Measurements from ENCODE around the gene JMJD4.

JMJD4 gene

DNA sequence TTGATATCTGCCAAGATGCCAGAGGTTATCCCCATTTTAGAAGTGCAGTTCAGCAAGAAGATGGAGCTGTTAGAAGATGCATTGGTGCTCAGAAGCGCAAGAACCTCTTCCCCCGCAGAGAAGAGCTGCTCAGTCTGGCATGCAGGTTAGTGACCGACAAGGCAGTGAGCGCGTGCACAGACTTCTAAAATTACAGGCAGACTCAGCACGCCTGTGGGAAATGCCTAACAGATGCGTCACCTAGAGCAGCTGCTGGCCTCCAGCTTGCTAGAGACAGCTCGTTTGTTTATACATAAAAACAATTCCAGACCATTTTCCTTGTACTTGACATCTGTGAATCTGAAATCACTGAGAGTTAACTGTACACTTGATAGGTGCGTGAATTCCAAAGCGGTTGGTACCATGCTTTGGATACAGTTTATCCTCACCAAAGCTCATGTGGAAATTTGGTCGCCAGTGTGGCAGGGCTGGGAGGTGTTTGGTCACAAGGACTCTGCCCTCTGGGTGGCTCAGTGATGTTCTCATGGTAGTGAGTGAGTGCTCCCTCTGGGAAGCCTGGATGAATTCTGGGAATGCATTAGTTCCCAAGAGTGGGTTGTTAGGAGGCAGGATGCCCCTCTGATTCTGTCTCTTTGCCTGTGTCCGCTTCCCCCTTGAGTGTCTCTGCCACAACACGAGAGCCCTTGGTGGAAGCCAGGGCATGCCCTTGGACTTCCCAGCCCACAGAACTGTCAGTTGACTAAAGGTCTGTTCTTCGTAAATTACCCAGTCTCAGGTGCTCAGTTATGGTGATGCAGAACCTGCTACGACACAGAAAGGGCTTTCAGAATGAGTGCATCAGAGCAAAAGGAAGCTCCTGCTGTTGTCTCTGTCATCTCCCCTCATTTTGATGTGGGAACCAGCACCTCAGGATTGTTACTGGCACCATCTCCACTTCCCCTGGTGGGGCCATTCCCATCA is 24.5 kb upstream of the JMJD4 start:
- Histone ChIP-seq H3K4me1 (ENCODE audit: low read length) (peaks cover 88% of the 10 kb centered on the region), H3K9ac (ENCODE audit: low read length) (peak overlapping the region; percentile 82), H3K4me2 (ENCODE audit: low read length) (peak overlapping the region; percentile 81), H3K27me3 (ENCODE audit: low read depth, low read length) (no peaks in the 10 kb centered on the region), H3K4me3 (ENCODE audit: low read length) (peak overlapping the region; percentile 50), H3K27ac (ENCODE audit: low read length) (peak overlapping the region; percentile 99), H3K9me3 (ENCODE audit: insufficient read depth, low read length) (peaks cover 12% of the 10 kb centered on the region; the same call in 1 of the 2 replicates), H2AFZ (ENCODE audit: low read depth, low read length) (no peak overlapping the region), H3K36me3 (replicated peaks; ENCODE audit: low read depth, low read length) (peaks cover 76% of the 10 kb centered on the region), H4K20me1 (ENCODE audit: insufficient read depth, low read length) (no peaks in the 10 kb centered on the region), H3K79me2 (ENCODE audit: low read length) (peaks cover 90% of the 10 kb centered on the region)
- TF ChIP-seq, protein P1, sequence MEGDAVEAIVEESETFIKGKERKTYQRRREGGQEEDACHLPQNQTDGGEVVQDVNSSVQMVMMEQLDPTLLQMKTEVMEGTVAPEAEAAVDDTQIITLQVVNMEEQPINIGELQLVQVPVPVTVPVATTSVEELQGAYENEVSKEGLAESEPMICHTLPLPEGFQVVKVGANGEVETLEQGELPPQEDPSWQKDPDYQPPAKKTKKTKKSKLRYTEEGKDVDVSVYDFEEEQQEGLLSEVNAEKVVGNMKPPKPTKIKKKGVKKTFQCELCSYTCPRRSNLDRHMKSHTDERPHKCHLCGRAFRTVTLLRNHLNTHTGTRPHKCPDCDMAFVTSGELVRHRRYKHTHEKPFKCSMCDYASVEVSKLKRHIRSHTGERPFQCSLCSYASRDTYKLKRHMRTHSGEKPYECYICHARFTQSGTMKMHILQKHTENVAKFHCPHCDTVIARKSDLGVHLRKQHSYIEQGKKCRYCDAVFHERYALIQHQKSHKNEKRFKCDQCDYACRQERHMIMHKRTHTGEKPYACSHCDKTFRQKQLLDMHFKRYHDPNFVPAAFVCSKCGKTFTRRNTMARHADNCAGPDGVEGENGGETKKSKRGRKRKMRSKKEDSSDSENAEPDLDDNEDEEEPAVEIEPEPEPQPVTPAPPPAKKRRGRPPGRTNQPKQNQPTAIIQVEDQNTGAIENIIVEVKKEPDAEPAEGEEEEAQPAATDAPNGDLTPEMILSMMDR (IDR thresholded peaks at IDR 0.05; ENCODE audit: low read depth, low read length), result no peak
- no peak for TF ChIP-seq EZH2phosphoT487 (IDR thresholded peaks at IDR 0.05; ENCODE audit: low read depth)

GRCh38 chr1:227758366-227758765 is 23.3 kb upstream of the JMJD4 start:
- peaks cover 100% of the 10 kb centered on the region for H3K4me1 ChIP-seq (ENCODE audit: low read length)
- no peaks in the 10 kb centered on the region for H3K27me3 ChIP-seq (ENCODE audit: low read depth, low read length)
- H2AFZ ChIP-seq (ENCODE audit: low read depth, low read length), result no peak overlapping the region
- peaks cover 90% of the 10 kb centered on the region for H3K79me2 ChIP-seq (ENCODE audit: low read length)
- peak overlapping the region; percentile 82 for H3K9ac ChIP-seq (ENCODE audit: low read length)
- peaks cover 74% of the 10 kb centered on the region for H3K36me3 ChIP-seq (replicated peaks; ENCODE audit: low read depth, low read length)
- H3K4me2 ChIP-seq (ENCODE audit: low read length), result peak overlapping the region; percentile 81
- peak overlapping the region; percentile 50; the same call in 1 of the 2 replicates for H3K4me3 ChIP-seq (ENCODE audit: low read length)
- no peak for TF ChIP-seq EZH2phosphoT487 (IDR thresholded peaks at IDR 0.05; ENCODE audit: low read depth)
- TF ChIP-seq, protein P1 (IDR thresholded peaks at IDR 0.05; ENCODE audit: low read depth, low read length), result no peak
- peak overlapping the region; percentile 99 for H3K27ac ChIP-seq (ENCODE audit: low read length)
- H3K9me3 ChIP-seq (ENCODE audit: insufficient read depth, low read length), result peaks cover 12% of the 10 kb centered on the region; the same call in 1 of the 2 replicates
- no peaks in the 10 kb centered on the region for H4K20me1 ChIP-seq (ENCODE audit: insufficient read depth, low read length)

DNA sequence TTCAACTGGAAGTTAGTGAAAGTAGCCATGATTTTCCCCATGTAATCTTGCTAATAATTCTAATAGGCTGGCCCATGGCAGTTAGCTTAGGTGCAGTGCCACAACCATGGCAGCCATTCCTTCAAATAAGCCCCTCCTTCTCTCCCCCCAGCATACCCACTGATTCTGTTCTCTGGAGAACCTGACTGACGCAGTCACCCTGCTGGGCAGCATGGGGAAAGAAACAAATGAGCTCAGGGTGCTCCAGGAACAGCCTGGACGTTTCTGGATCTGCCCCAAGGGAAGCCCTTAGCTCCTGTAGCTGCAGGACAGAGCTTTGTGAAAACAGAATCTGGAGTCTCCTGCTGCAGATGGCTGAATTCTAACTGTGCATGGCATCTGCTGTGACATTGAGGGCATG is 22.7 kb upstream of the JMJD4 start:
- peaks cover 12% of the 10 kb centered on the region; the same call in 1 of the 2 replicates for H3K9me3 ChIP-seq (ENCODE audit: insufficient read depth, low read length)
- H3K4me2 ChIP-seq (ENCODE audit: low read length), result peak overlapping the region; percentile 81
- peaks cover 100% of the 10 kb centered on the region for H3K4me1 ChIP-seq (ENCODE audit: low read length)
- no peak overlapping the region for H2AFZ ChIP-seq (ENCODE audit: low read depth, low read length)
- peak overlapping the region; percentile 7; the same call in 1 of the 2 replicates for H3K4me3 ChIP-seq (ENCODE audit: low read length)
- peak overlapping the region; percentile 82; the same call in 1 of the 2 replicates for H3K9ac ChIP-seq (ENCODE audit: low read length)
- H3K27me3 ChIP-seq (ENCODE audit: low read depth, low read length), result no peaks in the 10 kb centered on the region
- TF ChIP-seq, protein P1 (IDR thresholded peaks at IDR 0.05; ENCODE audit: low read depth, low read length), result no peak
- TF ChIP-seq EZH2phosphoT487 (IDR thresholded peaks at IDR 0.05; ENCODE audit: low read depth), result no peak
- peaks cover 90% of the 10 kb centered on the region for H3K79me2 ChIP-seq (ENCODE audit: low read length)
- no peaks in the 10 kb centered on the region for H4K20me1 ChIP-seq (ENCODE audit: insufficient read depth, low read length)
- H3K27ac ChIP-seq (ENCODE audit: low read length), result peak overlapping the region; percentile 99
- H3K36me3 ChIP-seq (replicated peaks; ENCODE audit: low read depth, low read length), result peaks cover 77% of the 10 kb centered on the region

All from OCI-LY3 (cell line).